Measurements from ENCODE around the gene ANK2. TPM values are rescaled to one million over a fixed set of nuclear protein-coding genes. Genes with fewer than 3 reads are reported as not detected.

ANK2 gene
- total RNA-seq, 2 experiments from 2014 or later: 0.38 to 4.0 TPM

- Histone ChIP-seq H3K4me3 (ENCODE audit: low read depth, low read length, poor library complexity, severe bottlenecking) (no peak overlapping the region), H4K20me1 (ENCODE audit: insufficient read depth, low read length) (no peaks in the 10 kb centered on the region), H3K79me2 (ENCODE audit: insufficient read depth, low read depth, low read length) (no peaks in the 10 kb centered on the region), H3K9me2 (ENCODE audit: insufficient read depth, low read length) (no peaks in the 10 kb centered on the region), H3K4me1 (ENCODE audit: insufficient read depth, low read length, poor library complexity, severe bottlenecking) (no peaks in the 10 kb centered on the region), H3K9me3 (ENCODE audit: low read length) (no peaks in the 10 kb centered on the region), H3K36me3 (ENCODE audit: insufficient read depth, low read length) (no peaks in the 10 kb centered on the region), H3K4me2 (ENCODE audit: low read length) (no peak overlapping the region), H2AFZ (ENCODE audit: low read length) (no peak overlapping the region), H3K27ac (ENCODE audit: low read depth, low read length, poor library complexity, severe bottlenecking) (no peak overlapping the region)
- TF ChIP-seq, protein P1, sequence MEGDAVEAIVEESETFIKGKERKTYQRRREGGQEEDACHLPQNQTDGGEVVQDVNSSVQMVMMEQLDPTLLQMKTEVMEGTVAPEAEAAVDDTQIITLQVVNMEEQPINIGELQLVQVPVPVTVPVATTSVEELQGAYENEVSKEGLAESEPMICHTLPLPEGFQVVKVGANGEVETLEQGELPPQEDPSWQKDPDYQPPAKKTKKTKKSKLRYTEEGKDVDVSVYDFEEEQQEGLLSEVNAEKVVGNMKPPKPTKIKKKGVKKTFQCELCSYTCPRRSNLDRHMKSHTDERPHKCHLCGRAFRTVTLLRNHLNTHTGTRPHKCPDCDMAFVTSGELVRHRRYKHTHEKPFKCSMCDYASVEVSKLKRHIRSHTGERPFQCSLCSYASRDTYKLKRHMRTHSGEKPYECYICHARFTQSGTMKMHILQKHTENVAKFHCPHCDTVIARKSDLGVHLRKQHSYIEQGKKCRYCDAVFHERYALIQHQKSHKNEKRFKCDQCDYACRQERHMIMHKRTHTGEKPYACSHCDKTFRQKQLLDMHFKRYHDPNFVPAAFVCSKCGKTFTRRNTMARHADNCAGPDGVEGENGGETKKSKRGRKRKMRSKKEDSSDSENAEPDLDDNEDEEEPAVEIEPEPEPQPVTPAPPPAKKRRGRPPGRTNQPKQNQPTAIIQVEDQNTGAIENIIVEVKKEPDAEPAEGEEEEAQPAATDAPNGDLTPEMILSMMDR (conservative IDR thresholded peaks at IDR 0.05; ENCODE audit: low read length): no peak
- TF ChIP-seq EZH2phosphoT487 (IDR thresholded peaks at IDR 0.05; ENCODE audit: borderline replicate concordance, low read depth, low read length): no peak
- no TSS peak for BruUV-seq (replicated peaks)
- no peak for DNase-seq (ENCODE audit: low spot score)
- CTCF ChIA-PET (ENCODE audit: unreplicated experiment): no interaction called here
- intact Hi-C loops (cut with micrococcal nuclease; ENCODE audit: unreplicated experiment): no loop called here
- POLR2A ChIA-PET: no interaction called here
Observed at GRCh38 chr4:113331811-113332210, 282.4 kb downstream of the ANK2 start.

- Histone ChIP-seq H3K4me1 (ENCODE audit: insufficient read depth, low read length, poor library complexity, severe bottlenecking) (no peaks in the 10 kb centered on the region), H3K79me2 (ENCODE audit: insufficient read depth, low read depth, low read length) (no peaks in the 10 kb centered on the region), H3K9me3 (ENCODE audit: low read length) (no peaks in the 10 kb centered on the region), H2AFZ (ENCODE audit: low read length) (no peak overlapping the region), H3K9me2 (ENCODE audit: insufficient read depth, low read length) (no peaks in the 10 kb centered on the region), H3K27ac (ENCODE audit: low read depth, low read length, poor library complexity, severe bottlenecking) (no peak overlapping the region), H3K36me3 (ENCODE audit: insufficient read depth, low read length) (no peaks in the 10 kb centered on the region), H3K4me2 (ENCODE audit: low read length) (no peak overlapping the region), H4K20me1 (ENCODE audit: insufficient read depth, low read length) (no peaks in the 10 kb centered on the region), H3K4me3 (ENCODE audit: low read depth, low read length, poor library complexity, severe bottlenecking) (no peak overlapping the region)
- ChIA-PET POLR2A (interaction anchor here (0.7 kb wide), 1 partner anchor 33 kb away, joined by 3 read pairs; no protein-coding TSS in a partner anchor), CTCF (ENCODE audit: unreplicated experiment) (no interaction called here)
- no peak for DNase-seq (ENCODE audit: low spot score)
- TF ChIP-seq, protein P1 (conservative IDR thresholded peaks at IDR 0.05; ENCODE audit: low read length): no peak
- no peak for TF ChIP-seq EZH2phosphoT487 (IDR thresholded peaks at IDR 0.05; ENCODE audit: borderline replicate concordance, low read depth, low read length)
- intact Hi-C loops (cut with micrococcal nuclease; ENCODE audit: unreplicated experiment): no loop called here
- BruUV-seq (replicated peaks): no TSS peak
Observed at GRCh38 chr4:113332701-113333100, 283.2 kb downstream of the ANK2 start.

- intact Hi-C loops (cut with micrococcal nuclease; ENCODE audit: unreplicated experiment): no loop called here
- CTCF ChIA-PET (ENCODE audit: unreplicated experiment): no interaction called here
Observed at GRCh38 chr4:113335746-113336145, 286.3 kb downstream of the ANK2 start.

More at GRCh38 chr4:113335746-113336145, 286.3 kb downstream of the ANK2 start:
- no peak overlapping the region for H3K27ac ChIP-seq (ENCODE audit: low read depth, low read length, poor library complexity, severe bottlenecking)
- DNase-seq (ENCODE audit: low spot score): no peak
- BruUV-seq (replicated peaks): no TSS peak
- H3K4me2 ChIP-seq (ENCODE audit: low read length): no peak overlapping the region
- no peaks in the 10 kb centered on the region for H4K20me1 ChIP-seq (ENCODE audit: insufficient read depth, low read length)
- no peak overlapping the region for H2AFZ ChIP-seq (ENCODE audit: low read length)
- H3K4me1 ChIP-seq (ENCODE audit: insufficient read depth, low read length, poor library complexity, severe bottlenecking): no peaks in the 10 kb centered on the region
- H3K9me2 ChIP-seq (ENCODE audit: insufficient read depth, low read length): no peaks in the 10 kb centered on the region
- POLR2A ChIA-PET: interaction anchor here (0.7 kb wide), 1 partner anchor 12 kb away, joined by 5 read pairs; no protein-coding TSS in a partner anchor
- no peaks in the 10 kb centered on the region for H3K79me2 ChIP-seq (ENCODE audit: insufficient read depth, low read depth, low read length)
- H3K4me3 ChIP-seq (ENCODE audit: low read depth, low read length, poor library complexity, severe bottlenecking): no peak overlapping the region
- no peak for TF ChIP-seq EZH2phosphoT487 (IDR thresholded peaks at IDR 0.05; ENCODE audit: borderline replicate concordance, low read depth, low read length)
- TF ChIP-seq, protein P1 (conservative IDR thresholded peaks at IDR 0.05; ENCODE audit: low read length): no peak
- H3K9me3 ChIP-seq (ENCODE audit: low read length): no peaks in the 10 kb centered on the region
- H3K36me3 ChIP-seq (ENCODE audit: insufficient read depth, low read length): no peaks in the 10 kb centered on the region
